ENCODE data around the gene SAMD5. TPM values are rescaled to one million over a fixed set of nuclear protein-coding genes. Genes with fewer than 3 reads are reported as not detected.

Gene SAMD5
- total and polyA plus RNA-seq, 10 of the 15 experiments (the other 5 are each of a cell fraction or from before 2014, with no cell fraction given): 0.01 to 0.23 (median 0.05) TPM; not detected in 5

- no peak for TF ChIP-seq USF1 (IDR thresholded peaks at IDR 0.05; ENCODE audit: borderline replicate concordance, extremely low read length, insufficient read depth, low read depth, low read length)
Observed at GRCh38 chr6:147604373-147604772, 95.9 kb downstream of the SAMD5 start (continued).

GRCh38 chr6:147611992-147612391 lies 103.5 kb downstream of the SAMD5 start:
- H3K36me3 ChIP-seq (ENCODE audit: control insufficient read depth in 2 of 2, insufficient read depth in 2 of 2, low read length in 1 of 2): no peaks in the 10 kb centered on the region
- H3K79me2 ChIP-seq (ENCODE audit: control insufficient read depth, insufficient read depth, low read length): no peaks in the 10 kb centered on the region
- intact Hi-C loops (cut with micrococcal nuclease; ENCODE audit: unreplicated experiment): no loop called here
- no peak overlapping the region for H3K27ac ChIP-seq (ENCODE audit: control insufficient read depth, insufficient read depth)
- FAIRE-seq (no peak), ATAC-seq (no peak), DNase-seq (ENCODE audit: low read depth, low spot score) (no peak)
- no peaks in the 10 kb centered on the region for H3K9me3 ChIP-seq (replicated peaks; ENCODE audit: control insufficient read depth, insufficient read depth, low read length)
- TF ChIP-seq NRF1 (conservative IDR thresholded peaks at IDR 0.05; ENCODE audit: low read depth, low read length): no peak
- TF ChIP-seq NKRF (conservative IDR thresholded peaks at IDR 0.05): no peak
- TF ChIP-seq, protein P1, sequence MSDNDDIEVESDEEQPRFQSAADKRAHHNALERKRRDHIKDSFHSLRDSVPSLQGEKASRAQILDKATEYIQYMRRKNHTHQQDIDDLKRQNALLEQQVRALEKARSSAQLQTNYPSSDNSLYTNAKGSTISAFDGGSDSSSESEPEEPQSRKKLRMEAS (IDR thresholded peaks at IDR 0.05; ENCODE audit: low read depth, low read length): no peak
- TF ChIP-seq HDAC2 (IDR thresholded peaks at IDR 0.05): no peak
- no peak for TF ChIP-seq GABPA (IDR thresholded peaks at IDR 0.05; ENCODE audit: low read depth)
- TF ChIP-seq YY1 (IDR thresholded peaks at IDR 0.05; ENCODE audit: low read depth, low read length): no peak
- no peak for TF ChIP-seq NR2C2 (IDR thresholded peaks at IDR 0.05; ENCODE audit: borderline replicate concordance, control insufficient read depth, insufficient read length, low read depth)
- TF ChIP-seq SREBF2 (IDR thresholded peaks at IDR 0.05; ENCODE audit: low read length): no peak
- TF ChIP-seq SP1 (IDR thresholded peaks at IDR 0.05; ENCODE audit: low read depth, low read length): no peak
- TF ChIP-seq SMAD5 (IDR thresholded peaks at IDR 0.05; ENCODE audit: low read depth): no peak
- TF ChIP-seq, protein P2, sequence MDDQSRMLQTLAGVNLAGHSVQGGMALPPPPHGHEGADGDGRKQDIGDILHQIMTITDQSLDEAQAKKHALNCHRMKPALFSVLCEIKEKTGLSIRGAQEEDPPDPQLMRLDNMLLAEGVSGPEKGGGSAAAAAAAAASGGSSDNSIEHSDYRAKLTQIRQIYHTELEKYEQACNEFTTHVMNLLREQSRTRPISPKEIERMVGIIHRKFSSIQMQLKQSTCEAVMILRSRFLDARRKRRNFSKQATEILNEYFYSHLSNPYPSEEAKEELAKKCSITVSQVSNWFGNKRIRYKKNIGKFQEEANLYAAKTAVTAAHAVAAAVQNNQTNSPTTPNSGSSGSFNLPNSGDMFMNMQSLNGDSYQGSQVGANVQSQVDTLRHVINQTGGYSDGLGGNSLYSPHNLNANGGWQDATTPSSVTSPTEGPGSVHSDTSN (IDR thresholded peaks at IDR 0.05; ENCODE audit: insufficient replicate concordance, low read depth, low read length): no peak
- ChIA-PET SMC1A (ENCODE audit: uncharacterized antibody, unreplicated experiment) (no interaction called here), RAD21 (ENCODE audit: unreplicated experiment) (no interaction called here), POLR2A (no interaction called here), CTCF (no interaction called here)
- H3K4me1 ChIP-seq (ENCODE audit: control insufficient read depth, insufficient read depth, low read length): no peaks in the 10 kb centered on the region
- 9% methylated on average over 5 of the region's 5 CpGs for WGBS (ENCODE audit: insufficient coverage, insufficient replicate concordance, low lambda C conversion rate, missing lambda C conversion rate)
- no peak overlapping the region for H3K9ac ChIP-seq (ENCODE audit: control insufficient read depth, insufficient read depth, low read length)
- no peak overlapping the region for H3K4me2 ChIP-seq (ENCODE audit: control insufficient read depth, insufficient read depth)
- no peak overlapping the region for H3K4me3 ChIP-seq
- in situ Hi-C loops (cut with MboI): no loop called here
- H4K20me1 ChIP-seq (ENCODE audit: control insufficient read depth, insufficient read depth): no peaks in the 10 kb centered on the region
- H3K27me3 ChIP-seq (replicated peaks in 1 of 2; ENCODE audit: control insufficient read depth in 2 of 2, insufficient read depth in 2 of 2, low read length in 1 of 2): no peaks in the 10 kb centered on the region
- BruUV-seq (replicated peaks): no TSS peak
- H2AFZ ChIP-seq (ENCODE audit: control insufficient read depth, low read depth, low read length): no peak overlapping the region
